ENCODE data around the gene KSR2.

Gene KSR2

GRCh38 chr12:117926391-117926899, 42.3 kb downstream of the KSR2 start:
- no peak overlapping the region for H3K4me3 ChIP-seq (ENCODE audit: low read depth, low read length)
- no peak for TF ChIP-seq CTCF (conservative IDR thresholded peaks at IDR 0.05; ENCODE audit: low read depth, low read length)
- DNase-seq (ENCODE audit: low read depth): no peak

GRCh38 chr12:117921929-117922777, 46.6 kb downstream of the KSR2 start:
- TF ChIP-seq CTCF (conservative IDR thresholded peaks at IDR 0.05; ENCODE audit: low read depth, low read length): no peak
- no peak for DNase-seq (ENCODE audit: low read depth)
- H3K4me3 ChIP-seq (ENCODE audit: low read depth, low read length): no peak overlapping the region

- H3K4me3 ChIP-seq (ENCODE audit: low read depth, low read length): no peak overlapping the region
- DNase-seq (ENCODE audit: low read depth): no peak
- TF ChIP-seq CTCF (conservative IDR thresholded peaks at IDR 0.05; ENCODE audit: low read depth, low read length): no peak
Observed at GRCh38 chr12:117919479-117919878, 49.3 kb downstream of the KSR2 start.

GRCh38 chr12:117914686-117915085, 54.1 kb downstream of the KSR2 start:
- TF ChIP-seq CTCF (conservative IDR thresholded peaks at IDR 0.05; ENCODE audit: low read depth, low read length): no peak
- no peak for DNase-seq (ENCODE audit: low read depth)
- no peak overlapping the region for H3K4me3 ChIP-seq (ENCODE audit: low read depth, low read length)

- no peak for TF ChIP-seq CTCF (conservative IDR thresholded peaks at IDR 0.05; ENCODE audit: low read depth, low read length)
- no peak overlapping the region for H3K4me3 ChIP-seq (ENCODE audit: low read depth, low read length)
- DNase-seq (ENCODE audit: low read depth): no peak
Observed at GRCh38 chr12:117912756-117913155, 56.0 kb downstream of the KSR2 start.

- H3K4me3 ChIP-seq (ENCODE audit: low read depth, low read length): no peak overlapping the region
- no peak for DNase-seq (ENCODE audit: low read depth)
- no peak for TF ChIP-seq CTCF (conservative IDR thresholded peaks at IDR 0.05; ENCODE audit: low read depth, low read length)
Observed at GRCh38 chr12:117908411-117908810, 60.4 kb downstream of the KSR2 start.

All from choroid plexus epithelial cell (primary cell).